SK-N-SH (cell line): ENCODE measurements around the gene C1QL2. TPM values are rescaled to one million over a fixed set of nuclear protein-coding genes. Genes with fewer than 3 reads are reported as not detected.

Experiments used
- CTCF ChIA-PET: fragments of 300-600, 350-600 bp; formaldehyde crosslinking; extraction: SDS; loops from one replicate; lab custom pipeline; 2021; lab: Yijun Ruan, JAX
- POLR2A ChIA-PET: fragments of 350-600 bp; sonication (Branson Sonifier 250); formaldehyde crosslinking; extraction: SDS; loops from one replicate; lab custom pipeline; 2020; ENCODE audit warnings: antibody characterized with exemption, inconsistent platforms; lab: Yijun Ruan, JAX
- DNase-seq: peaks from one replicate; pipeline ENCODE4 v3.0.0; 2012
- H2AFZ ChIP-seq: fragments of 200-600 bp; sonication (generic); 2 replicates; pipeline ENCODE4 v1.8.1; 2016; ENCODE audit warnings: antibody characterized with exemption, mild to moderate bottlenecking, low read depth
- H3F3A ChIP-seq: fragments of 200-600 bp; sonication (generic); replicated peaks from 2 replicates; pipeline ENCODE3; 2016; ENCODE audit warnings: antibody characterized with exemption, mild to moderate bottlenecking; ENCODE audit not compliant: insufficient read depth
- H3K27ac ChIP-seq, 2 experiments: fragments of 200-500 bp in 1 of 2; fragments of 200-600 bp in 1 of 2; sonication (Bioruptor generic) in 1 of 2; sonication (generic), shearing (Covaris generic) in 1 of 2; 2 replicates each; pipeline versions ENCODE4 v1.5.1 to v1.6.1; 2014 to 2016; ENCODE audit warnings: low read depth in 2 of 2, inconsistent platforms in 1 of 2, low read length in 1 of 2, mild to moderate bottlenecking in 1 of 2, mixed read lengths in 1 of 2
- H3K27me3 ChIP-seq: fragments of 200-600 bp; sonication (generic), shearing (Covaris generic); 2 replicates; pipeline ENCODE4 v1.6.1; 2016; ENCODE audit warnings: mixed run types; ENCODE audit not compliant: insufficient read depth
- H3K36me3 ChIP-seq, 2 experiments: fragments of 200-500 bp in 1 of 2; fragments of 200-600 bp in 1 of 2; sonication (Bioruptor generic) in 1 of 2; sonication (generic) in 1 of 2; replicated peaks in 1 of 2; 2 replicates each; pipeline versions ENCODE3 to v1.5.1; 2014 to 2016; ENCODE audit warnings: low read length in 1 of 2, mild to moderate bottlenecking in 1 of 2; ENCODE audit not compliant: insufficient read depth in 2 of 2, control insufficient read depth in 1 of 2
- H3K4me1 ChIP-seq, 2 experiments: fragments of 200-500 bp in 1 of 2; fragments of 200-600 bp in 1 of 2; sonication (Bioruptor generic) in 1 of 2; sonication (generic), shearing (Covaris generic) in 1 of 2; 2 replicates each; pipeline versions ENCODE4 v1.5.1 to v1.6.1; 2014 to 2016; ENCODE audit warnings: low read depth in 1 of 2, low read length in 1 of 2, mixed run types in 1 of 2; ENCODE audit not compliant: insufficient read depth in 2 of 2, control insufficient read depth in 1 of 2
- H3K4me2 ChIP-seq: fragments of 200-600 bp; sonication (generic), shearing (Covaris generic); 2 replicates; pipeline ENCODE4 v1.6.1; 2017; ENCODE audit warnings: mixed run types
- H3K4me3 ChIP-seq, 2 experiments: fragments of 200-500 bp in 1 of 2; fragments of 200-600 bp in 1 of 2; sonication (Bioruptor generic) in 1 of 2; sonication (generic), shearing (Covaris generic) in 1 of 2; 2 replicates each; pipeline versions ENCODE4 v1.5.1 to v1.8.1; 2014 to 2016; ENCODE audit warnings: low read depth in 2 of 2, inconsistent platforms in 1 of 2, low read length in 1 of 2, mild to moderate bottlenecking in 1 of 2, mixed read lengths in 1 of 2, moderate library complexity in 1 of 2
- H3K79me2 ChIP-seq: fragments of 200-600 bp; sonication (generic); 2 replicates; pipeline ENCODE4 v1.8.1; 2017; ENCODE audit warnings: mild to moderate bottlenecking; ENCODE audit not compliant: insufficient read depth
- H3K9ac ChIP-seq: fragments of 200-600 bp; sonication (generic); 2 replicates; pipeline ENCODE4 v1.6.1; 2017; ENCODE audit warnings: mixed run types
- H3K9me2 ChIP-seq: fragments of 200-600 bp; sonication (generic); 2 replicates; pipeline ENCODE4 v1.6.1; 2017; ENCODE audit warnings: mixed run types
- H3K9me3 ChIP-seq: fragments of 200-600 bp; sonication (generic); 2 replicates; pipeline ENCODE4 v1.6.1; 2017; ENCODE audit warnings: mixed run types, mild to moderate bottlenecking, moderate library complexity
- H4K20me1 ChIP-seq: fragments of 200-600 bp; sonication (generic); 2 replicates; pipeline ENCODE4 v1.6.1; 2017; ENCODE audit warnings: mild to moderate bottlenecking, mixed run types; ENCODE audit not compliant: insufficient read depth
- EZH2phosphoT487 ChIP-seq: fragments of 200-600 bp; sonication (generic); IDR thresholded peaks from 2 replicates; pipeline ENCODE4 v1.6.1; 2017; ENCODE audit warnings: low read depth, mixed run types, mild to moderate bottlenecking, antibody characterized with exemption, moderate library complexity, borderline replicate concordance
- FOSL2 ChIP-seq: IDR thresholded peaks from 2 replicates; pipeline ENCODE4 v1.4.0; 2012; ENCODE audit warnings: low read depth, mild to moderate bottlenecking, moderate library complexity, borderline replicate concordance
- FOXJ3 ChIP-seq: sonication (generic); formaldehyde crosslinking; IDR thresholded peaks from 2 replicates; pipeline ENCODE4 v1.5.1; 2020; ENCODE audit warnings: mild to moderate bottlenecking, missing genetic modification reagents
- FOXM1 ChIP-seq: IDR thresholded peaks from 2 replicates; pipeline ENCODE4 v1.4.0; 2012; ENCODE audit warnings: low read depth, mild to moderate bottlenecking
- IRF3 ChIP-seq: fragments of 150-350 bp; IDR thresholded peaks from 2 replicates; pipeline ENCODE4 v1.6.1; 2016; ENCODE audit warnings: mild to moderate bottlenecking, low read depth, low read length
- JUND ChIP-seq: IDR thresholded peaks from 2 replicates; pipeline ENCODE4 v1.4.0; 2012
- MAX ChIP-seq: IDR thresholded peaks from 2 replicates; pipeline ENCODE4 v1.4.0; 2012; ENCODE audit warnings: low read depth
- NFIC ChIP-seq: IDR thresholded peaks from 2 replicates; pipeline ENCODE4 v1.4.0; 2012; ENCODE audit warnings: borderline replicate concordance
- NRF1 ChIP-seq: IDR thresholded peaks from 2 replicates; pipeline ENCODE4 v1.6.1; 2012; ENCODE audit warnings: low read depth, mild to moderate bottlenecking, low read length
- POLR2AphosphoS5 ChIP-seq: IDR thresholded peaks from 2 replicates; pipeline ENCODE4 v1.6.1; 2012; ENCODE audit warnings: low read depth, low read length
- RXRA ChIP-seq: IDR thresholded peaks from 2 replicates; pipeline ENCODE4 v1.4.0; 2012; ENCODE audit warnings: low read depth, mild to moderate bottlenecking, borderline replicate concordance
- SIN3A ChIP-seq: IDR thresholded peaks from 2 replicates; pipeline ENCODE4 v1.6.1; 2012; ENCODE audit warnings: low read depth, mild to moderate bottlenecking, low read length, moderate library complexity, borderline replicate concordance
- TCF12 ChIP-seq: IDR thresholded peaks from 2 replicates; pipeline ENCODE4 v1.4.0; 2012
- TEAD4 ChIP-seq: IDR thresholded peaks from 2 replicates; pipeline ENCODE4 v1.4.0; 2012; ENCODE audit warnings: mild to moderate bottlenecking, borderline replicate concordance; ENCODE audit not compliant: insufficient read depth
- WGBS: methylation state at CpG from one replicate; pipeline ENCODE4 v1.1.6; 2017; ENCODE audit warnings: low lambda C conversion rate; 5-methylcytosine and 5-hydroxymethylcytosine counted together
- polyA plus RNA-seq, 3 experiments: library from polyadenylated mRNA; depleted of rRNA; stranded (reverse); fragments of >200 nt; gene quantifications; 2 replicates each; pipeline ENCODE4 v1.2.3, GENCODE V29; 2012
- TF ChIP-seq, protein P1 (sequence below): fragments of 200-600 bp; sonication (generic); IDR thresholded peaks from 2 replicates; pipeline ENCODE4 v1.6.1; 2017; ENCODE audit warnings: antibody characterized with exemption, mild to moderate bottlenecking, moderate library complexity
- TF ChIP-seq, protein P2 (sequence below): fragments of 150-350 bp; IDR thresholded peaks from 2 replicates; pipeline ENCODE4 v1.6.1; 2017; ENCODE audit warnings: antibody characterized with exemption, low read length, low read depth, borderline replicate concordance

The C1QL2 gene
- polyA plus RNA-seq, 1 of the 3 experiments (the other 2 are of a cell fraction), result not detected

GRCh38 chr2:119207447-119207846 is 48.9 kb upstream of the C1QL2 start:
- CTCF ChIA-PET, result no interaction called here
- WGBS, result 19% methylated on average over 1 of the region's 2 CpGs

GRCh38 chr2:119206201-119206600 is 47.6 kb upstream of the C1QL2 start:
- WGBS, result 44% methylated on average over 2 of the region's 2 CpGs
- Histone ChIP-seq H3K4me1 (no peaks in the 10 kb centered on the region), H3K27me3 (no peaks in the 10 kb centered on the region; the same call in 1 of the 2 replicates), H3K9ac (no peak overlapping the region), H3K9me3 (no peaks in the 10 kb centered on the region), H3K4me2 (no peak overlapping the region), H3F3A (no peaks in the 10 kb centered on the region), H3K27ac (no peak overlapping the region)
- DNase-seq, result no peak
- no peak for TF ChIP-seq MAX
- no peak for TF ChIP-seq FOSL2
- no peak for TF ChIP-seq RXRA
- TF ChIP-seq EZH2phosphoT487, result no peak
- no peak for TF ChIP-seq FOXM1
- TF ChIP-seq NFIC, result no peak
- TF ChIP-seq, all 33 proteins: peak for 0
- Histone ChIP-seq H2AFZ (no peak overlapping the region), H3K4me3 (no peak overlapping the region), H3K36me3 (no peaks in the 10 kb centered on the region), H4K20me1 (no peaks in the 10 kb centered on the region), H3K79me2 (no peaks in the 10 kb centered on the region), H3K9me2 (no peaks in the 10 kb centered on the region)
- ChIA-PET POLR2A (no interaction called here), CTCF (no interaction called here)

More at GRCh38 chr2:119207447-119207846, 48.9 kb upstream of the C1QL2 start:
- Histone ChIP-seq H4K20me1 (no peaks in the 10 kb centered on the region), H3K9me2 (no peaks in the 10 kb centered on the region), H3K27ac (no peak overlapping the region), H3K4me1 (no peaks in the 10 kb centered on the region), H2AFZ (no peak overlapping the region), H3K4me3 (no peak overlapping the region), H3K9me3 (no peaks in the 10 kb centered on the region), H3K36me3 (no peaks in the 10 kb centered on the region), H3F3A (no peaks in the 10 kb centered on the region), H3K4me2 (no peak overlapping the region), H3K9ac (no peak overlapping the region), H3K79me2 (no peaks in the 10 kb centered on the region)
- POLR2A ChIA-PET, result no interaction called here
- DNase-seq, result no peak
- TF ChIP-seq TEAD4 (no peak), RXRA (no peak), IRF3 (no peak), JUND (no peak), POLR2AphosphoS5 (no peak), SIN3A (no peak), FOXM1 (no peak), FOXJ3 (CRISPR knock-in tag) (no peak), NRF1 (no peak), TCF12 (no peak)
- TF ChIP-seq, protein P1, sequence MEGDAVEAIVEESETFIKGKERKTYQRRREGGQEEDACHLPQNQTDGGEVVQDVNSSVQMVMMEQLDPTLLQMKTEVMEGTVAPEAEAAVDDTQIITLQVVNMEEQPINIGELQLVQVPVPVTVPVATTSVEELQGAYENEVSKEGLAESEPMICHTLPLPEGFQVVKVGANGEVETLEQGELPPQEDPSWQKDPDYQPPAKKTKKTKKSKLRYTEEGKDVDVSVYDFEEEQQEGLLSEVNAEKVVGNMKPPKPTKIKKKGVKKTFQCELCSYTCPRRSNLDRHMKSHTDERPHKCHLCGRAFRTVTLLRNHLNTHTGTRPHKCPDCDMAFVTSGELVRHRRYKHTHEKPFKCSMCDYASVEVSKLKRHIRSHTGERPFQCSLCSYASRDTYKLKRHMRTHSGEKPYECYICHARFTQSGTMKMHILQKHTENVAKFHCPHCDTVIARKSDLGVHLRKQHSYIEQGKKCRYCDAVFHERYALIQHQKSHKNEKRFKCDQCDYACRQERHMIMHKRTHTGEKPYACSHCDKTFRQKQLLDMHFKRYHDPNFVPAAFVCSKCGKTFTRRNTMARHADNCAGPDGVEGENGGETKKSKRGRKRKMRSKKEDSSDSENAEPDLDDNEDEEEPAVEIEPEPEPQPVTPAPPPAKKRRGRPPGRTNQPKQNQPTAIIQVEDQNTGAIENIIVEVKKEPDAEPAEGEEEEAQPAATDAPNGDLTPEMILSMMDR, result no peak
- TF ChIP-seq, protein P2, sequence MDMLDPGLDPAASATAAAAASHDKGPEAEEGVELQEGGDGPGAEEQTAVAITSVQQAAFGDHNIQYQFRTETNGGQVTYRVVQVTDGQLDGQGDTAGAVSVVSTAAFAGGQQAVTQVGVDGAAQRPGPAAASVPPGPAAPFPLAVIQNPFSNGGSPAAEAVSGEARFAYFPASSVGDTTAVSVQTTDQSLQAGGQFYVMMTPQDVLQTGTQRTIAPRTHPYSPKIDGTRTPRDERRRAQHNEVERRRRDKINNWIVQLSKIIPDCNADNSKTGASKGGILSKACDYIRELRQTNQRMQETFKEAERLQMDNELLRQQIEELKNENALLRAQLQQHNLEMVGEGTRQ, result no peak
- TF ChIP-seq, all 33 proteins: peak for 0
- no peaks in the 10 kb centered on the region; the same call in 1 of the 2 replicates for H3K27me3 ChIP-seq
